Coronary artery (tissue), 2 donors: ENCODE results near the gene GPR143.
"Not testable (repeated sequence)": the region's sequence is repeated elsewhere in the genome, so short reads cannot be mapped to it uniquely, and the experiment has no call there.

Experiments
- DNase-seq: peaks from one replicate; pipeline ENCODE4 v3.0.0-alpha.2; 2017; ENCODE audit warnings: low spot score
- H3K27ac ChIP-seq, 2 donors: fragments of 200-600 bp; sonication (generic); one replicate each; pipeline ENCODE4 v1.5.1; 2016 to 2019
- H3K4me3 ChIP-seq: fragments of 200-600 bp; sonication (generic); 2 replicates; pipeline ENCODE4 v1.5.1; 2016; ENCODE audit warnings: mild to moderate bottlenecking, moderate library complexity
- CTCF ChIP-seq: fragments of 200-600 bp; sonication (generic); IDR thresholded peaks from one replicate; pipeline ENCODE4 v1.5.1; 2019; ENCODE audit warnings: antibody characterized with exemption

The GPR143 gene

DNA sequence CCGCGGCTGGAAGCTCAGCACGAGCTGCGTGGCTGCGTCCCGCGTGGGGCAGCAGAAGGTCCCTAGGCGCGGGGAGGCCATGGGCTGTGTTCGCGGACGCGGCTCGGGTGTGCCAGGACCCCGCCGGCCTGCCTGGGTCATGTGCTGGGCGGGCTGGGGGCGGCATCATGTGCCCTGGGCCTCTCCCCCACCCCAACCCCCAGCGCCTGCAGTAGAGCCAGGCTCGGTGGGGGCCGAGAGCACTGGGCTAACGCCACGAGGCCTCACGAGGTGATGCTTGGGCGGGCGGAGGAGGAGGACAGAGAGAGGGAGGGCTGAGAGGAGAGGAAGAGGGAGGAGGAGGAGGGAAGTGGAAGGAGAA lies at the start of gene GPR143:
TSS of gene GPR143 (minus strand) at position 111 of the 361 bp plus-strand sequence. CDS start at position 81, 30 bp downstream.
- no peak for TF ChIP-seq CTCF
- H3K27ac ChIP-seq = no peak within 1 kb of the TSS
- DNase-seq = no peak
- H3K4me3 ChIP-seq = no peak within 1 kb of the TSS

- H3K27ac ChIP-seq, DNase-seq, H3K4me3 ChIP-seq: not testable (repeated sequence)
Observed at GRCh38 chrX:9811086-9811485, 45.4 kb upstream of the GPR143 start.

GRCh38 chrX:9809876-9810275 lies 44.2 kb upstream of the GPR143 start:
- H3K27ac ChIP-seq, DNase-seq, H3K4me3 ChIP-seq: not testable (repeated sequence)

- Histone ChIP-seq H3K4me3 (no peak overlapping the region), H3K27ac (no peak overlapping the region)
- DNase-seq = no peak
- no peak for TF ChIP-seq CTCF
Observed at GRCh38 chrX:9807355-9808182, 41.9 kb upstream of the GPR143 start.

- Histone ChIP-seq H3K27ac (no peak overlapping the region), H3K4me3 (no peak overlapping the region)
- DNase-seq = no peak
- no peak for TF ChIP-seq CTCF
Observed at GRCh38 chrX:9805956-9806355, 40.3 kb upstream of the GPR143 start.

DNA sequence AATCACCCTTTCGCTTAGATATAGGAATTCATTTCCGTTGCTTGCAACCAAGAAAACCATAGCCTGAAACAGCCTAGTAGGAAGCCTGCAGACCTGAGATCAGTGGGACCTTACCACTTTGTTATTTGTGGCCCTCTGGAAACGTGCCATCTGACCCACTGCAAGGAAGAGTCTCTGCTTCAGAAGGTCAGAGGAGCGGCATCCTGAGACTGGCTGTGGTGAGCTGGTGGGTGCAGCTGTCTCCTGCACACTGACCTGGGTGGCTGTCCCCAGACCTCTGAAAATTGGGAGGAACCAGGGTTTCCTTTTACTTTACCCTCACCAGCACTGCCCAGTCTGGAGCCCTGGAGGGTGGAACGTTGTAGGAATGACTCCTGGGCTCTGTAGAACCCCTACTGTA lies 38.8 kb upstream of the GPR143 start:
- TF ChIP-seq CTCF = no peak
- Histone ChIP-seq H3K27ac (no peak overlapping the region), H3K4me3 (no peak overlapping the region)
- no peak for DNase-seq

DNA sequence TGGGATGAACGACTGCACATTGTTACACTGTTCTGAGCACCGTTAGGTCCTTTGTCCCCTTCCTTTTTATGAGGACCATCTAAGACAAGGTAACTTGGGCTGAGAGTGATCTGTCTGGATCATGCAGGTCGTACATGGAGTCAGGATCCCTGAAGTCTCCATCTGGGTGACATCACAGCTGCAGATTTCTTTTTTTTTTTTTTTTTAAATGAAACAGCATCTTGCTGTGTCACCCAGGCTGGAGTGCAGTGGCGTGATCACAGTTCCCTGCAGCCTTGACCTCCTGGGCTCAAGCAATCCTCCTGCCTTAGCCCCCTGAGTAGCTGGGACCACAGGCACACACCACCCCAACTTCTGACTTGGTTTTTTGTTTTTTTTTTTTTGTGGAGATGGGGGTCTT lies 37.1 kb upstream of the GPR143 start:
- no peak for TF ChIP-seq CTCF
- Histone ChIP-seq H3K27ac (no peak overlapping the region), H3K4me3 (no peak overlapping the region)
- no peak for DNase-seq

- Histone ChIP-seq H3K27ac (no peak overlapping the region), H3K4me3 (no peak overlapping the region)
- no peak for TF ChIP-seq CTCF
- DNase-seq = no peak
Observed at GRCh38 chrX:9797384-9798360, 32.0 kb upstream of the GPR143 start.
